Vagina (tissue), 2 donors: ENCODE data around the gene EME2. TPM values are rescaled to one million over a fixed set of nuclear protein-coding genes. Genes with fewer than 3 reads are reported as not detected.

Experiments used
- DNase-seq, 2 donors: peaks; one replicate each; pipeline ENCODE4 v3.0.0-alpha.2; 2017; ENCODE audit errors: extremely low spot score in 2 of 2
- H3K27ac ChIP-seq: fragments of 200-600 bp; sonication (generic); one replicate; pipeline ENCODE4 v1.5.1; 2019
- H3K27me3 ChIP-seq: fragments of 200-600 bp; sonication (generic); one replicate; pipeline ENCODE4 v1.5.1; 2019
- H3K36me3 ChIP-seq, 2 donors: fragments of 200-600 bp; sonication (generic); one replicate each; pipeline ENCODE4 v1.5.1; 2017 to 2019
- H3K4me1 ChIP-seq: fragments of 200-600 bp; sonication (generic); one replicate; pipeline ENCODE4 v1.5.1; 2019
- H3K4me3 ChIP-seq, 2 donors: fragments of 200-600 bp; sonication (generic); 1 replicate in 1 of 2; 2 replicates in 1 of 2; pipeline ENCODE4 v1.5.1; 2016 to 2019
- H3K9me3 ChIP-seq: fragments of 200-600 bp; sonication (generic); one replicate; pipeline ENCODE4 v1.5.1; 2019
- POLR2A ChIP-seq, 2 donors: fragments of 450-650 bp; IDR thresholded peaks; one replicate each; pipeline ENCODE4 v1.6.1; 2017; ENCODE audit warnings: antibody characterized with exemption in 2 of 2, mild to moderate bottlenecking in 2 of 2, moderate library complexity in 2 of 2
- POLR2AphosphoS5 ChIP-seq, 2 donors: sonication (generic); formaldehyde crosslinking; IDR thresholded peaks; one replicate each; pipeline ENCODE4 v1.9.0; 2017; ENCODE audit warnings: antibody characterized with exemption in 2 of 2, mild to moderate bottlenecking in 2 of 2, low read depth in 1 of 2; ENCODE audit not compliant: insufficient read depth in 1 of 2
- intact Hi-C: fragments of 100-400 bp; cut with DNase I; formaldehyde crosslinking; loops from one replicate; pipeline ENCODE4 v1.15.1; 2023
- total RNA-seq: library from RNA; depleted of rRNA; stranded (reverse); fragments of >200 nt; gene quantifications from one replicate; pipeline ENCODE4 v1.2.3, GENCODE V29; 2016
- TF ChIP-seq, protein P1 (sequence below), 3 experiments: fragments of 450-650 bp in 2 of 3; fragments of 200-600 bp in 1 of 3; sonication (generic) in 1 of 3; IDR thresholded peaks; one replicate each; pipeline ENCODE4 v1.5.1; 2017 to 2019; ENCODE audit warnings: antibody characterized with exemption in 3 of 3, mild to moderate bottlenecking in 2 of 3, moderate library complexity in 2 of 3

EME2 gene
- total RNA-seq, 1 donor from 2014 or later: 13.5 TPM

DNA sequence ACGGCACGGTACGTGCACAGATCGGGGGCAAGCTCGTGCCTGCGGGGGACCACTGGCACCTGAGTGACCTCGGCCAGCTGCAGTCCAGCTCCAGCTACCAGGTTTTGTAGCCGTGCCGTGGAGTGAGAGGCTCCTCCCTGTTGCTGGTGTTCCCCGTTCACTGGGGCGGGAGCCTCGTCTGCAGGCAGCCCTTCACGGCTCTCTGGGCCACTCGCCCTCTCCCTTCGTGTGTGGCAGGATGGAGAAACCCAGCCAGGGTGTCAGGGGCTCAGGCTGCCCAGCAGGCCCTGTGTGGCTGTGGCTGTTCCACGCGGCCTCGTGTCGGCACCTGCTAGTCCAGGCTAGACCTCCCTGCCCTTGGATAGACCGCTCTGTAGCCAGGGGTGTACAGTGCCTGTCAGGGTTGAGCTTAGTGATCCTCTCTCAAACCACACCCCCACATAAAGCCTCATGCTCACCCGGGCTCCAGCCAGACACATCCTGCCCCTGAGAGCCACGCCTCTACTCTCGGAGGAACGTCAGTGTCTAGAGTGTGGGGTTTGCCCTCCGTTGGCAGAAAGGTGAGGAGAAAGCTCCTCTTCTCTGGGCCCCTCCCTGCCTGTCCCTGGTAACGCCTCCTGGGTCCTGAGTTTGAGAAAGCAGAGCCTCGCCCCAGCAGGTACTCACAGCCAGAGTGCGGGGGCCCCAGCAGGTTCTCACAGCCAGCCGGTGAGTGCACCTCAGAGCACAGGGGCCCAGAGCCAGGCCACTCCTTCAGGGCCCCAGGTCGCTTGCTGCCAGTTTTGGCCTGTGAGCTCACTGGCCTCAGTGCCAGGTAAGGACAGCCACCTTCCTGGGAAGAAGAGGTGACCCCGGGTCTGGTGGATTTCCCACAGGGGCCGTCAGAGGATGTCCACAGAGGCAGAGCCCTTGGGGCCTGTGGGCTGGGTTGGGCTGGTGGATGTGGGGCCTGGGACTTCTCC is 29.0 kb upstream of the EME2 start:
- Histone ChIP-seq H3K9me3 (no peaks in the 10 kb centered on the region), H3K27ac (no peak overlapping the region), H3K36me3 (peaks cover 0 to 36% of the 10 kb centered on the region in 2 donors), H3K4me1 (no peaks in the 10 kb centered on the region), H3K4me3 (no peak overlapping the region), H3K27me3 (no peaks in the 10 kb centered on the region)
- TF ChIP-seq POLR2A (IDR thresholded peaks at IDR 0.05) (no peak), POLR2AphosphoS5 (IDR thresholded peaks at IDR 0.05; ENCODE audit: insufficient read depth in 1 of 2, low read depth in 1 of 2) (no peak)
- TF ChIP-seq, protein P1, sequence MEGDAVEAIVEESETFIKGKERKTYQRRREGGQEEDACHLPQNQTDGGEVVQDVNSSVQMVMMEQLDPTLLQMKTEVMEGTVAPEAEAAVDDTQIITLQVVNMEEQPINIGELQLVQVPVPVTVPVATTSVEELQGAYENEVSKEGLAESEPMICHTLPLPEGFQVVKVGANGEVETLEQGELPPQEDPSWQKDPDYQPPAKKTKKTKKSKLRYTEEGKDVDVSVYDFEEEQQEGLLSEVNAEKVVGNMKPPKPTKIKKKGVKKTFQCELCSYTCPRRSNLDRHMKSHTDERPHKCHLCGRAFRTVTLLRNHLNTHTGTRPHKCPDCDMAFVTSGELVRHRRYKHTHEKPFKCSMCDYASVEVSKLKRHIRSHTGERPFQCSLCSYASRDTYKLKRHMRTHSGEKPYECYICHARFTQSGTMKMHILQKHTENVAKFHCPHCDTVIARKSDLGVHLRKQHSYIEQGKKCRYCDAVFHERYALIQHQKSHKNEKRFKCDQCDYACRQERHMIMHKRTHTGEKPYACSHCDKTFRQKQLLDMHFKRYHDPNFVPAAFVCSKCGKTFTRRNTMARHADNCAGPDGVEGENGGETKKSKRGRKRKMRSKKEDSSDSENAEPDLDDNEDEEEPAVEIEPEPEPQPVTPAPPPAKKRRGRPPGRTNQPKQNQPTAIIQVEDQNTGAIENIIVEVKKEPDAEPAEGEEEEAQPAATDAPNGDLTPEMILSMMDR (IDR thresholded peaks at IDR 0.05): no peak
- intact Hi-C loops: no loop called here
- no peak for DNase-seq

DNA sequence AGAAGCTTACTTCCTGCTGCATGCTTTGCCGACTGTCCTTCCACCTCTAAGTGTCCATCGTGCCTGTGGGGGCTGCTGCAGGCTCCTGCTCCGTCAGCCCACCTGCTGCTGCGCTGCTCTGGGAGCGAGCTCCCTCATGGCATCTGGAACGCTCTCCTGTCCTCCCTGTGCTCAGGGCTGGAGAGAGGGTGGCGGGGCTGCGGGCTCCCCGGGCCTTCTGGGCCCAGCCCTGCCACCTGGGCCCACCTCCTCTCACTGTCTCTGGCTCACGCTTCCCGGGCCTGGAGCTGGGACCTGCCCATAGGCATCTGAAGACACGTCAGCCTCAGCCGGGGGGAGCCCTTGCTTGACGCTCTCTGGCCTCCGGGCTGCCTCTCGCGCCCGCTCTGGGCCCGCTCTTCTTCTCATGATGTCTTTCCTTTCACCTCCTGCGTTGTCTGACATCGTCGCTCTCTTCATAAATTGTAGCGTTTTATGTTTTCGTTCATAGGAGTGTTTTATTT is 28.2 kb upstream of the EME2 start:
- no peak overlapping the region for H3K4me3 ChIP-seq
- H3K27me3 ChIP-seq: no peaks in the 10 kb centered on the region
- H3K27ac ChIP-seq: no peak overlapping the region
- H3K36me3 ChIP-seq: peaks cover 0 to 41% of the 10 kb centered on the region in 2 donors
- intact Hi-C loops: no loop called here
- no peak for DNase-seq
- no peaks in the 10 kb centered on the region for H3K9me3 ChIP-seq
- no peaks in the 10 kb centered on the region for H3K4me1 ChIP-seq
- TF ChIP-seq, protein P1 (IDR thresholded peaks at IDR 0.05): no peak
- no peak for TF ChIP-seq POLR2AphosphoS5 (IDR thresholded peaks at IDR 0.05; ENCODE audit: insufficient read depth in 1 of 2, low read depth in 1 of 2)

DNA sequence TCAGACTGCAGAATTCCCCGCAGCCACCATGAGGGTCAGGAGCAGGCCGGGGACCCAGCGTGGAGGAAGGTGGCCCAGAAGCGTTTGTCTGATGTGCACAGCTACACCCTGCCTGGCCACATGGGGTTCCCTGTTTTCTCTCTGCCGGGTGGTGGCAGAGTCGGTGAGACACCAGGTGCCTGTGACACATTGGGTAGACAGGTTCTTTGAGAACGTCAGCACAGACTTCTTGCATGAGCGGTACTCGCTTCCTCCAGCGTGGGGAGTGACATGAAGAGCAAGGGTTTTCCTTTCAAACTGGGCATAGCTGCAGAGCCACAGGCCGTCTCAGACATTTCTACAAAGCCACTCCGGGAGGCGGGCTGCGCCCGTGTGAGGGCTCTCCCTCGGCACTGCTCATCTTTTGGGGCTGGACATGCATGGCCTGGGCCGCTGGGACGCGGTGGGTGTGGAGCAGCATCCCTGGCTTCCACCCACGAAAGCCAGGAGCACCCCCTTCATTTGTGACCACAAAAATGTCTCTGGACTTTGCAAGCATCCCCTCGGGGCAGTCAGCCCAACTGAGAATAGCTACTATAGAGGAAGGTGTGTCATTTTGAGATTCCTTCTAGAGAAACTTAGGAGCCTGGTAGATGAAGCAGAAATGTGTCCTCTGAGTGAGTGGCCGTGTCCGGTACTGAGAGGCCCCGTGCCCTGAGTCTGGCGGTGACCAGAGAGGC is 27.3 kb upstream of the EME2 start:
- no peaks in the 10 kb centered on the region for H3K27me3 ChIP-seq
- intact Hi-C loops: no loop called here
- H3K4me1 ChIP-seq: no peaks in the 10 kb centered on the region
- H3K4me3 ChIP-seq: no peak overlapping the region
- DNase-seq: no peak
- H3K9me3 ChIP-seq: no peaks in the 10 kb centered on the region
- TF ChIP-seq POLR2A (IDR thresholded peaks at IDR 0.05) (no peak), POLR2AphosphoS5 (IDR thresholded peaks at IDR 0.05; ENCODE audit: insufficient read depth in 1 of 2, low read depth in 1 of 2) (no peak)
- TF ChIP-seq, protein P1 (IDR thresholded peaks at IDR 0.05): no peak
- peaks cover 0 to 46% of the 10 kb centered on the region in 2 donors for H3K36me3 ChIP-seq
- H3K27ac ChIP-seq: no peak overlapping the region

DNA sequence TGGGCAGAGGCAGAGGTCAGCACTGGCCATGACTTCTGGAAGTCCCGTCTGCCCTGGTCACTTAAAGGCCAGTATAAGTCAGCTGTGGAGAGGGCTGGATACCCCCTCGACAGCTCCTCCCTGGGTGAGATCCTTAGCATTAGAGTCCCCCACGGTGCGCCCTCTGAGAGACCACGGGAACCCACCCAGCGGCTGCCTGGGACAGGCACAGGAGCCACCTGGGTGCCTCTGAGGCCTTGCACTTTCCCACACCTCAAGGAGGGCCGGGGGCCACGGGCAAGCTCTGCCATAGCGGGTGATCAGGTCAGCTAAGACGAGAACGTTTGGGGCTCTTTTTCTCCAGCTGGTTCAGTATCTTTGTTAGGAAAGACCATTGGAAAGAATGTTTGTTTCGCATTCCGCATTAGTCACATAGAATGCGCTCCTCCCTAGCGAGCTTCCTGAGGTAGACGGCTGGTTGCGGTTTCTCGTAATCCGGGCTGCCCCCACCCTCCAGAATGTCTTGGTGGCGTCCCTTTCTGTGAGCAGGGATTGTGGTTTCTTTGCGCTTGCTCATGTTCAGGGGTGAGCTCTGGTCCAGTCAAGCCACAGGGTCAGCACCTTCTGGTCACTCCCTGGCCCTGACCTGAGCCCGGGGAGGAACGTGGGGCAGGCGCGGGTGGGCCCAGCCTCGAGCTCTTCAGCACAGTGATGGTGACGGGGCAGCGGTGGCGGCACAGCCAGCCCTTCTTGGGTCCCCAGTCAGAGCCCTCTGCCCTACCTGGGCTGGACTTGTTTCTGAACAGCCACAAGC is 26.5 kb upstream of the EME2 start:
- no peak for DNase-seq
- intact Hi-C loops: no loop called here

More for the DNA sequence above, 26.5 kb upstream of the EME2 start:
- Histone ChIP-seq H3K4me1 (no peaks in the 10 kb centered on the region), H3K27ac (no peak overlapping the region), H3K27me3 (no peaks in the 10 kb centered on the region), H3K9me3 (no peaks in the 10 kb centered on the region), H3K4me3 (no peak overlapping the region), H3K36me3 (peaks cover 0 to 50% of the 10 kb centered on the region in 2 donors)
- TF ChIP-seq, protein P1 (IDR thresholded peaks at IDR 0.05): no peak
- TF ChIP-seq POLR2A (IDR thresholded peaks at IDR 0.05) (no peak), POLR2AphosphoS5 (IDR thresholded peaks at IDR 0.05; ENCODE audit: insufficient read depth in 1 of 2, low read depth in 1 of 2) (no peak)
